Ramos (cell line): ENCODE results near the gene TPGS1.

Experiments
- in situ Hi-C: fragments of 300-500 bp; cut with MboI; formaldehyde crosslinking; loops from one replicate; pipeline ENCODE4 v1.14.3; 2022; ENCODE audit warnings: low sequenced_read_pairs; ENCODE audit not compliant: unreplicated experiment

Gene TPGS1

DNA sequence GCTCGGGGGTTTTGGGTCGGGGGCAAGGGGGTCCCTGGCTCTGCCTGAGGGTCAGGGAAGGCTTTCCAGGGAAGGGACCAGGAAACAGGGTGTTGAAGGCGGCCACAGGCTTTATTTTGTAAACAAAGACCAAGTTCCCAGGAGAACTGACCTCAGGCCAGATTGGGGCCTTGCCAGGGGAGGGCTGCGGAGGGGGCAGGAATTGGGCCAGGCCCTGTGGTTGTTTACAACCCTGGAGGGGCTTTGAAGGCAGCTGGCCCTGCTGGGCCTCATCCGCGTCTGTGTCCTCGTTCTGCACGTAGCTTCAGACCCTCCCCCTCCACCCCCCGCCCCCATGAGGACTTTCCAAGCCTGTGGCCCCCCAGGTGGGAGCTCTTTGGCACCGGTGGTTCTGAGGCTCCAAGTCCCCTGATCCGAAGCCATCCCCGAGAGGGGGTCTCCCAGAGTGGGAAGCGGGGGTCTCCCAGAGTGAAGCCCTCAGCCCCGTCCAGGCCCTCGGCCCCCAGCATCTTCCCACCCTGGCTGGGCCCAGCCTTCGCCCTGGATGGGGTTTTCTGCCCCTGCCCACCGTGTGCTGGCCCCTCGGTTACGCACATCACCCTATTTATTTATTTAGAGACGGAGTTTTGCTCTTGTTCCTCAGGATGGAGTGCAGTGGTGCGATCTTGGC is 51.6 kb downstream of the TPGS1 start:
- in situ Hi-C loops = no loop called here

DNA sequence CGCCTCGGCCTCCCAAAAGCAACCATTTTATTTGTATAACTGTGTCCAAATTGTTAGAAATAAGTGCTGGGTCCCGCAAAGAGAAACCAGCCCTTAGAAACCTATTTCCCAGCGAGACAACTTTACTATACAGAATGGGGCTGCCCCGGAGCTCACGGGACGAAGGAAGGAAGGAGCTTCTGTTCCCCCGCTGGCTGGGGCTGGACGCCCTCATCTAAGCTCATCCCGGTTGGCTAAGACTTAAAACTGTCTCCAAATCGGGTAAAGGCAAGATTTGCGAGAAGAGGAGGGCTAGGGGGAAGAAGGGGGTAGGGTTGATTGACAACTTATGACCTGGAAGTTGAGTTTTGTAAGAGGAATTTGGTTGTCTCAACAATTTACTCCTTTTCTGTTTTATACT is 52.8 kb downstream of the TPGS1 start:
- in situ Hi-C loops = no loop called here

- in situ Hi-C loops = no loop called here
Observed at GRCh38 chr19:566403-566802, 59.1 kb downstream of the TPGS1 start.

- in situ Hi-C loops = no loop called here
Observed at GRCh38 chr19:566844-567243, 59.5 kb downstream of the TPGS1 start.

- in situ Hi-C loops = no loop called here
Observed at GRCh38 chr19:567296-567900, 60.1 kb downstream of the TPGS1 start.
